Gastroesophageal sphincter (tissue), 3 donors: ENCODE results near the gene UMOD.

Source experiments
- CTCF ChIP-seq, 4 experiments: fragments of 200-600 bp in 2 of 4; fragments of 450-650 bp in 2 of 4; sonication (generic) in 1 of 4; IDR thresholded peaks; one replicate each; pipeline ENCODE4 v1.5.1; 2017 to 2019; ENCODE audit warnings: antibody characterized with exemption in 4 of 4, mild to moderate bottlenecking in 2 of 4, moderate library complexity in 2 of 4
- POLR2A ChIP-seq, 2 donors: fragments of 450-650 bp; IDR thresholded peaks; one replicate each; pipeline ENCODE4 v1.6.1; 2017; ENCODE audit warnings: antibody characterized with exemption in 2 of 2, mild to moderate bottlenecking in 2 of 2, moderate library complexity in 1 of 2
- POLR2AphosphoS5 ChIP-seq: sonication (generic); formaldehyde crosslinking; IDR thresholded peaks from one replicate; pipeline ENCODE4 v1.6.1; 2017; ENCODE audit warnings: antibody characterized with exemption

- no peak for TF ChIP-seq CTCF (IDR thresholded peaks at IDR 0.05)
- no peak for TF ChIP-seq POLR2AphosphoS5
- no peak for TF ChIP-seq POLR2A (IDR thresholded peaks at IDR 0.05)
These were observed 36.3 kb upstream of the UMOD start for GRCh38 chr16:20388854-20389253.
